GM12878 (cell line): ENCODE results near the gene IDI2. TPM values are rescaled to one million over a fixed set of nuclear protein-coding genes. Genes with fewer than 3 reads are reported as not detected.

Experiments used
- ATAC-seq: fragments of 200-7000 bp; cut with Tn5 transposase; 3 replicates; pipeline ENCODE4 v1.9.1; 2020; ENCODE audit warnings: mild to moderate bottlenecking, moderate library complexity
- BruUV-seq: library from RNA; stranded (reverse); fragments of 400-500 nt; replicated peaks from 2 replicates; lab custom pipeline; 2021; lab: Mats Ljungman, UMichigan
- CTCF ChIA-PET: fragments of 300-600 bp; sonication (Branson Sonifier 250); formaldehyde crosslinking; extraction: SDS; loops from one replicate; lab custom pipeline; 2021; ENCODE audit warnings: inconsistent platforms; lab: Yijun Ruan, JAX
- POLR2A ChIA-PET: fragments of 350-600 bp; formaldehyde crosslinking; extraction: SDS; loops from one replicate; lab custom pipeline; 2021; ENCODE audit warnings: inconsistent platforms; lab: Charles Lee
- RAD21 ChIA-PET: fragments of 300-600 bp; sonication (Branson Sonifier 250); formaldehyde crosslinking; loops from one replicate; lab custom pipeline; 2023; ENCODE audit warnings: antibody characterized with exemption; ENCODE audit not compliant: unreplicated experiment; lab: Charles Lee
- SMC1A ChIA-PET: fragments of 300-600 bp; sonication (Branson Sonifier 250); formaldehyde crosslinking; loops from one replicate; lab custom pipeline; 2023; ENCODE audit not compliant: unreplicated experiment, uncharacterized antibody; lab: Charles Lee
- DNase-seq: peaks from one replicate; pipeline ENCODE4 v3.0.0-alpha.2; 2011; ENCODE audit warnings: low read depth, low spot score
- FAIRE-seq: peaks from 3 replicates; lab custom pipeline; 2011; peaks lifted over from hg19 to GRCh38; lab: Jason Lieb, UNC
- H2AFZ ChIP-seq: 2 replicates; pipeline ENCODE4 v1.6.0; 2011; ENCODE audit warnings: low read depth, low read length, control low read depth; ENCODE audit not compliant: control insufficient read depth
- H3K27ac ChIP-seq: 2 replicates; pipeline ENCODE4 v1.5.1; 2011; ENCODE audit warnings: control low read depth; ENCODE audit not compliant: control insufficient read depth, insufficient read depth
- H3K27me3 ChIP-seq, 2 experiments: replicated peaks in 1 of 2; 2 replicates each; pipeline versions ENCODE4 v1.6.0 to v1.6.1; 2011; ENCODE audit warnings: low read length in 1 of 2; ENCODE audit not compliant: control insufficient read depth in 2 of 2, insufficient read depth in 2 of 2
- H3K36me3 ChIP-seq, 2 experiments: 2 replicates each; pipeline ENCODE4 v1.5.1; 2011; ENCODE audit warnings: low read length in 1 of 2; ENCODE audit not compliant: control insufficient read depth in 2 of 2, insufficient read depth in 2 of 2
- H3K4me1 ChIP-seq: 2 replicates; pipeline ENCODE4 v1.6.1; 2011; ENCODE audit warnings: mild to moderate bottlenecking, low read length, moderate library complexity, mixed read lengths; ENCODE audit not compliant: control insufficient read depth, insufficient read depth
- H3K4me2 ChIP-seq: 2 replicates; pipeline ENCODE4 v1.6.0; 2011; ENCODE audit warnings: control low read depth; ENCODE audit not compliant: control insufficient read depth, insufficient read depth
- H3K4me3 ChIP-seq: fragments of 200-600 bp; sonication (generic); 2 replicates; pipeline ENCODE4 v1.5.1; 2016
- H3K79me2 ChIP-seq: 2 replicates; pipeline ENCODE4 v1.6.0; 2011; ENCODE audit warnings: low read length; ENCODE audit not compliant: control insufficient read depth, insufficient read depth
- H3K9ac ChIP-seq: 2 replicates; pipeline ENCODE4 v1.8.0; 2011; ENCODE audit warnings: low read length, control low read depth, mixed read lengths; ENCODE audit not compliant: control insufficient read depth, insufficient read depth
- H3K9me3 ChIP-seq: replicated peaks from 3 replicates; pipeline ENCODE4 v1.5.1; 2011; ENCODE audit warnings: mild to moderate bottlenecking, low read length; ENCODE audit not compliant: control insufficient read depth, insufficient read depth
- H4K20me1 ChIP-seq: 2 replicates; pipeline ENCODE4 v1.6.0; 2011; ENCODE audit not compliant: control insufficient read depth, insufficient read depth
- ATF7 ChIP-seq: fragments of 450-650 bp; IDR thresholded peaks from 2 replicates; pipeline ENCODE4 v1.6.1; 2016; ENCODE audit warnings: low read depth, mild to moderate bottlenecking
- CEBPB ChIP-seq, 2 experiments: fragments of 150-350 bp in 1 of 2; IDR thresholded peaks; 2 replicates each; pipeline ENCODE4 v1.6.1; 2012 to 2014; ENCODE audit warnings: low read depth in 2 of 2, low read length in 2 of 2, borderline replicate concordance in 1 of 2, inconsistent platforms in 1 of 2
- FOXK2 ChIP-seq: fragments of 450-650 bp; IDR thresholded peaks from 2 replicates; pipeline ENCODE4 v1.6.1; 2017; ENCODE audit warnings: mild to moderate bottlenecking, moderate library complexity
- FOXM1 ChIP-seq: IDR thresholded peaks from 2 replicates; pipeline ENCODE4 v1.6.1; 2012; ENCODE audit warnings: low read depth, mild to moderate bottlenecking, inconsistent platforms, low read length, moderate library complexity
- HCFC1 ChIP-seq: fragments of 150-350 bp; IDR thresholded peaks from 2 replicates; pipeline ENCODE4 v1.6.1; 2014; ENCODE audit warnings: low read length
- IKZF2 ChIP-seq, 2 experiments: fragments of 450-650 bp; IDR thresholded peaks; 2 replicates each; pipeline ENCODE4 v1.6.1; 2017; ENCODE audit warnings: mild to moderate bottlenecking in 2 of 2, moderate library complexity in 2 of 2
- KLF5 ChIP-seq: fragments of 450-650 bp; IDR thresholded peaks from 2 replicates; pipeline ENCODE4 v1.6.1; 2014; ENCODE audit warnings: mild to moderate bottlenecking; ENCODE audit not compliant: partially characterized antibody
- SIN3A ChIP-seq: IDR thresholded peaks from 2 replicates; pipeline ENCODE4 v1.6.1; 2012; ENCODE audit warnings: low read depth, low read length, improper control_type of control experiment
- STAT3 ChIP-seq: IDR thresholded peaks from 2 replicates; pipeline ENCODE4 v1.6.1; 2011; ENCODE audit warnings: low read depth, low read length, improper control_type of control experiment
- ZNF24 ChIP-seq: fragments of 450-650 bp; IDR thresholded peaks from 2 replicates; pipeline ENCODE4 v1.6.1; 2017; ENCODE audit warnings: antibody characterized with exemption, mild to moderate bottlenecking
- WGBS: methylation state at CpG from one replicate; pipeline ENCODE4 v1.1.6; 2016; ENCODE audit warnings: low lambda C conversion rate; ENCODE audit not compliant: insufficient replicate concordance, insufficient coverage; ENCODE audit errors: missing lambda C conversion rate; 5-methylcytosine and 5-hydroxymethylcytosine counted together
- in situ Hi-C: fragments of 300-500 bp; cut with MboI; formaldehyde crosslinking; loops from 9 replicates; pipeline ENCODE4 v1.14.3; 2018; ENCODE audit warnings: mixed read lengths
- intact Hi-C: fragments of 100-400 bp; cut with micrococcal nuclease; formaldehyde crosslinking; loops from one replicate; pipeline ENCODE4 v1.14.2; 2022; ENCODE audit not compliant: unreplicated experiment
- polyA plus RNA-seq, 11 experiments: library from polyadenylated mRNA; depleted of rRNA in 4 of 11; unstranded in 6 of 11; stranded (reverse) in 5 of 11; fragments of >200 nt; fragmentation: Nextera tagmentation in 4 of 11; fragmentation: Illumina TruSeq in 1 of 11; extraction: Ambion mirVana in 4 of 11; extraction: Trizol in 1 of 11; gene quantifications; 1 replicate in 1 of 11; 2 replicates in 10 of 11; pipeline versions ENCODE4 v1.2.1 to v1.2.3, GENCODE V29; 2011 to 2016; ENCODE audit warnings: inconsistent platforms in 2 of 11, missing spikeins in 2 of 11, low read depth in 1 of 11
- total RNA-seq, 4 experiments: library from RNA; depleted of rRNA in 3 of 4; stranded (reverse); fragments of >200 nt in 3 of 4; fragmentation: Illumina TruSeq in 1 of 4; extraction: Trizol in 1 of 4; gene quantifications; 2 replicates each; pipeline versions ENCODE4 v1.2.1 to v1.2.3, GENCODE V29; 2013 to 2021

IDI2 gene
- total and polyA plus RNA-seq, 10 of the 15 experiments (the other 5 are each of a cell fraction or from before 2014, with no cell fraction given) = 0.06 TPM; not detected in 9

DNA sequence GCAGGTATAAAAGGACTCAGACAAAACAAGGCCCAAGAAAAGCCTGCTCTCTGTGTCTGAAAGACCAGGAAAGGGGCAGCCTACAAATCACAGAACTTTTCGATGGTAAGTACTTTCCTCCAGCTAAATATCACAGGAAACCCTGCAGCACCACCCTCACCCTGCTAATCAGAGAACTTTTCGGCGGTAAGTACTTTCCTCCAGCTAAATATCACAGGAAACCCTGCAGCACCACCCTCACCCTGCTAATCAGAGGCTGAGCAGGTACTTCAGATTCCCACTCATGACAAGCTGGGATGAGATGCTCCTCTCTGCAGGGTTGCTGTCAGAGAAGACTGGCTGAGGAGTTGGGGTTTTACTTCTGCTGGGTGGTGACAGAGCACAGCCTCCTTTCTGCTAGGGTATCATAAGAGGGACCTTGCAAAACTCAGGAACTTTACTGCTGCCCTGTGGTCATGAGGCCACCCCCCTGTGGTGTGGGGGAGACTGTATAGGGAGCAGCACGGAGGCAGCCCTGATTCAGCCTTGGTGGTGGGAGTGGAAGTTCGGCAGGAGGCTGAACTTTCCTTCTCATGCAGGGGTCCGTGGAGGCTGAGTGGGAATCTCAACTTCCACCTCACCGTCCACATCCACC, 37.7 kb upstream of the IDI2 start:
- intact Hi-C loops = no loop called here
- no peaks in the 10 kb centered on the region for H3K9me3 ChIP-seq
- H3K4me1 ChIP-seq = peaks cover 12% of the 10 kb centered on the region
- ChIA-PET SMC1A (interaction anchor here (0.7 kb wide), 1 partner anchor 90 kb away, joined by 3 read pairs; no protein-coding TSS in a partner anchor), POLR2A (no interaction called here), RAD21 (no interaction called here), CTCF (no interaction called here)
- no peak overlapping the region for H3K4me3 ChIP-seq
- no peaks in the 10 kb centered on the region for H3K27me3 ChIP-seq
- no peaks in the 10 kb centered on the region for H4K20me1 ChIP-seq
- no peak for DNase-seq
- H3K36me3 ChIP-seq = peaks cover 0 to 6% of the 10 kb centered on the region in 2 experiments; a peak in 1 of 4 replicates
- over 99% methylated on average over 7 of the region's 7 CpGs for WGBS
- peaks cover 27% of the 10 kb centered on the region for H3K79me2 ChIP-seq
- no TSS peak for BruUV-seq
- in situ Hi-C loops = no loop called here
- no peak overlapping the region for H3K27ac ChIP-seq
- TF ChIP-seq KLF5 (no peak), IKZF2 (IDR thresholded peaks at IDR 0.05) (no peak), FOXM1 (no peak), ZNF24 (no peak), SIN3A (no peak), FOXK2 (no peak), CEBPB (IDR thresholded peaks at IDR 0.05; ENCODE audit: borderline replicate concordance in 1 of 2, low read depth in 2 of 2, low read length in 2 of 2) (no peak), ATF7 (no peak), HCFC1 (no peak), STAT3 (no peak)
- no peak for FAIRE-seq
- no peak overlapping the region for H2AFZ ChIP-seq
- no peak overlapping the region for H3K4me2 ChIP-seq
- H3K9ac ChIP-seq = no peak overlapping the region
- ATAC-seq = no peak
